HepG2 (cell line): Measurements from ENCODE around the gene AGO4. TPM values are rescaled to one million over a fixed set of nuclear protein-coding genes. Genes with fewer than 3 reads are reported as not detected.
A peak's percentile ranks its signal among the peaks of the same experiment; 100 is the strongest.

Source experiments
- ATM ChIP-seq: fragments of 450-650 bp; IDR thresholded peaks from 2 replicates; pipeline ENCODE4 v1.7.1; 2017; ENCODE audit warnings: mild to moderate bottlenecking, borderline replicate concordance
- BORCS8-MEF2B ChIP-seq: sonication (generic); formaldehyde crosslinking; IDR thresholded peaks from 2 replicates; pipeline ENCODE4 v1.8.0; 2022; ENCODE audit warnings: mild to moderate bottlenecking, missing genetic modification reagents
- ELF4 ChIP-seq: sonication (generic); formaldehyde crosslinking; IDR thresholded peaks from 2 replicates; pipeline ENCODE4 v1.5.0; 2020; ENCODE audit warnings: missing genetic modification reagents, mild to moderate bottlenecking, moderate library complexity, borderline replicate concordance
- HCFC1 ChIP-seq: fragments of 150-350 bp; IDR thresholded peaks from 2 replicates; pipeline ENCODE4 v1.6.1; 2014; ENCODE audit warnings: low read depth, low read length
- ISL2 ChIP-seq: sonication (generic); formaldehyde crosslinking; IDR thresholded peaks from 2 replicates; pipeline ENCODE4 v1.5.0; 2020; ENCODE audit warnings: missing genetic modification reagents
- MAF1 ChIP-seq: sonication (generic); formaldehyde crosslinking; IDR thresholded peaks from 2 replicates; pipeline ENCODE4 v1.5.0; 2020; ENCODE audit warnings: missing genetic modification reagents, borderline replicate concordance
- MEF2D ChIP-seq: sonication (generic); formaldehyde crosslinking; IDR thresholded peaks from 2 replicates; pipeline ENCODE4 v1.5.1; 2020; ENCODE audit warnings: mild to moderate bottlenecking, missing genetic modification reagents
- MIER3 ChIP-seq: IDR thresholded peaks from 2 replicates; pipeline ENCODE4 v1.6.1; 2016; ENCODE audit warnings: missing compliant biosample characterization, borderline replicate concordance
- NFIB ChIP-seq: sonication (generic); formaldehyde crosslinking; IDR thresholded peaks from 2 replicates; pipeline ENCODE4 v1.9.0; 2021; ENCODE audit warnings: missing genetic modification reagents, mild to moderate bottlenecking, borderline replicate concordance
- SMARCE1 ChIP-seq: fragments of 450-650 bp; IDR thresholded peaks from 2 replicates; pipeline ENCODE4 v1.6.1; 2017; ENCODE audit warnings: borderline replicate concordance
- TSC22D2 ChIP-seq: sonication (generic); formaldehyde crosslinking; IDR thresholded peaks from 2 replicates; pipeline ENCODE4 v1.5.1; 2020; ENCODE audit warnings: missing genetic modification reagents, mild to moderate bottlenecking, borderline replicate concordance
- ZFYVE20 ChIP-seq: sonication (generic); formaldehyde crosslinking; IDR thresholded peaks from 2 replicates; pipeline ENCODE4 v1.8.0; 2023; ENCODE audit warnings: low read depth, mild to moderate bottlenecking, moderate library complexity, missing genetic modification reagents, borderline replicate concordance
- ZNF562 ChIP-seq: sonication (generic); formaldehyde crosslinking; IDR thresholded peaks from 2 replicates; pipeline ENCODE4 v1.8.0; 2022; ENCODE audit warnings: missing genetic modification reagents, borderline replicate concordance
- ZNF577 ChIP-seq: sonication (generic); formaldehyde crosslinking; IDR thresholded peaks from 2 replicates; pipeline ENCODE4 v1.4.0; 2020; ENCODE audit warnings: mild to moderate bottlenecking, low read depth, missing genetic modification reagents, borderline replicate concordance
- ZNF703 ChIP-seq: sonication (generic); formaldehyde crosslinking; IDR thresholded peaks from 2 replicates; pipeline ENCODE4 v1.5.1; 2020; ENCODE audit warnings: missing genetic modification reagents, mild to moderate bottlenecking, moderate library complexity, borderline replicate concordance
- ZNF775 ChIP-seq: sonication (generic); formaldehyde crosslinking; IDR thresholded peaks from 2 replicates; pipeline ENCODE4 v1.4.0; 2020; ENCODE audit warnings: missing genetic modification reagents, mild to moderate bottlenecking, moderate library complexity, borderline replicate concordance
- polyA plus RNA-seq, 8 experiments: library from polyadenylated mRNA; depleted of rRNA in 3 of 8; stranded (reverse) in 7 of 8; unstranded in 1 of 8; fragments of >200 nt; fragmentation: Illumina TruSeq in 4 of 8; extraction: Trizol in 4 of 8; gene quantifications; 2 replicates each; pipeline versions ENCODE4 v1.2.1 to v1.2.3, GENCODE V29; 2011 to 2016; ENCODE audit warnings: low read depth in 4 of 8, missing spikeins in 1 of 8, mixed read lengths in 1 of 8; ENCODE audit not compliant: insufficient read depth in 1 of 8
- total RNA-seq, 5 experiments: library from RNA; depleted of rRNA; stranded (reverse); fragments of >200 nt; fragmentation: Illumina TruSeq; extraction: Trizol; gene quantifications; 2 replicates each; pipeline ENCODE4 v1.2.3, GENCODE V29; 2016; ENCODE audit warnings: low read depth in 1 of 5
- TF ChIP-seq, protein P1 (sequence below): sonication (generic); formaldehyde crosslinking; conservative IDR thresholded peaks from 2 replicates; pipeline ENCODE4 v1.4.0; 2020; ENCODE audit warnings: missing genetic modification reagents
- TF ChIP-seq, protein P2 (sequence below): sonication (generic); formaldehyde crosslinking; IDR thresholded peaks from 2 replicates; pipeline ENCODE4 v1.5.1; 2020; ENCODE audit warnings: mild to moderate bottlenecking, missing genetic modification reagents, moderate library complexity
- TF ChIP-seq, protein P3 (sequence below): sonication (generic); formaldehyde crosslinking; IDR thresholded peaks from 2 replicates; pipeline ENCODE4 v1.5.0; 2020; ENCODE audit warnings: missing genetic modification reagents, mild to moderate bottlenecking, borderline replicate concordance
- TF ChIP-seq, protein P4 (sequence below): sonication (generic); formaldehyde crosslinking; IDR thresholded peaks from 2 replicates; pipeline ENCODE4 v1.8.0; 2022; ENCODE audit warnings: mild to moderate bottlenecking, missing genetic modification reagents, moderate library complexity

AGO4 gene
- total and polyA plus RNA-seq, 2 of the 13 experiments (the other 11 are each of a cell fraction or from before 2014, with no cell fraction given): 6.0 to 13.8 TPM

DNA sequence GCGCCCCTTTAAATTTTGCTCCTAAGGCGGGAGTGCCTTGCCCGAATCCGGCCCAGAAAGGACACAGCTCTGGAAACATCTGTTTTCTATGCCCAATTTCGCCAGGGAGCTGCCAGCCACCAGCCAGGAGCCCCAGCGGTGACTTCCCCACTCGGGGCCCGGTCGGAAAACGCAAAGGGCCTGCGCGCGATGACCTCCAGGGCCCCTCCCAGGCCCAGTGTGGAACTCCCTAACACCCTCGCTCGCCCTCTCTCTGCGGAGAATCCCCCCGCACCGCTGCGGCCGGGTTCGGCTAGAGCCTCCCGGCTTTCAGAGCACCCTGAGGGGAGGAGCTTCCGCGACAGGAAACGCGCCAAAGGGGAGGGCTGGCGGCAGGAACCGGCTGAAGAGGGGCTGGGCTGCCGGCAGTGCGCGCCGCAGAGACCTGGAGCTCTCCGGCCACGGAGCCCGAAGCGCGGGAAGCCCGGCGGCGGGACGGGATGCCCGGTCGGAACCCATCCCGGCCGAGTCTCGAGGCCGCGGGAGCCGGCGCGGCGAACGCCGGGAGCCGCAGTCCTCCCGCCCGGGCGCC, 38.5 kb upstream of the AGO4 start (continued):
- TF ChIP-seq, protein P1, sequence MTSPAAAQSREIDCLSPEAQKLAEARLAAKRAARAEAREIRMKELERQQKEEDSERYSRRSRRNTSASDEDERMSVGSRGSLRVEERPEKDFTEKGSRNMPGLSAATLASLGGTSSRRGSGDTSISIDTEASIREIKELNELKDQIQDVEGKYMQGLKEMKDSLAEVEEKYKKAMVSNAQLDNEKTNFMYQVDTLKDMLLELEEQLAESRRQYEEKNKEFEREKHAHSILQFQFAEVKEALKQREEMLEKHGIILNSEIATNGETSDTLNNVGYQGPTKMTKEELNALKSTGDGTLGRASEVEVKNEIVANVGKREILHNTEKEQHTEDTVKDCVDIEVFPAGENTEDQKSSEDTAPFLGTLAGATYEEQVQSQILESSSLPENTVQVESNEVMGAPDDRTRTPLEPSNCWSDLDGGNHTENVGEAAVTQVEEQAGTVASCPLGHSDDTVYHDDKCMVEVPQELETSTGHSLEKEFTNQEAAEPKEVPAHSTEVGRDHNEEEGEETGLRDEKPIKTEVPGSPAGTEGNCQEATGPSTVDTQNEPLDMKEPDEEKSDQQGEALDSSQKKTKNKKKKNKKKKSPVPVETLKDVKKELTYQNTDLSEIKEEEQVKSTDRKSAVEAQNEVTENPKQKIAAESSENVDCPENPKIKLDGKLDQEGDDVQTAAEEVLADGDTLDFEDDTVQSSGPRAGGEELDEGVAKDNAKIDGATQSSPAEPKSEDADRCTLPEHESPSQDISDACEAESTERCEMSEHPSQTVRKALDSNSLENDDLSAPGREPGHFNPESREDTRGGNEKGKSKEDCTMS (CRISPR knock-in tag): no peak
- TF ChIP-seq ZNF703 (CRISPR knock-in tag): peak; percentile 48; the same call in 1 of the 2 replicates
- no peak for TF ChIP-seq ZNF775 (CRISPR knock-in tag)
- TF ChIP-seq ZNF562 (CRISPR knock-in tag): no peak
- no peak for TF ChIP-seq ZFYVE20 (CRISPR knock-in tag)
- TF ChIP-seq BORCS8-MEF2B: peak; percentile 21; the same call in 1 of the 2 replicates
- TF ChIP-seq NFIB: no peak
- peak; percentile 49; the same call in 1 of the 2 replicates for TF ChIP-seq MIER3 (CRISPR knock-in tag)
- TF ChIP-seq, protein P2, sequence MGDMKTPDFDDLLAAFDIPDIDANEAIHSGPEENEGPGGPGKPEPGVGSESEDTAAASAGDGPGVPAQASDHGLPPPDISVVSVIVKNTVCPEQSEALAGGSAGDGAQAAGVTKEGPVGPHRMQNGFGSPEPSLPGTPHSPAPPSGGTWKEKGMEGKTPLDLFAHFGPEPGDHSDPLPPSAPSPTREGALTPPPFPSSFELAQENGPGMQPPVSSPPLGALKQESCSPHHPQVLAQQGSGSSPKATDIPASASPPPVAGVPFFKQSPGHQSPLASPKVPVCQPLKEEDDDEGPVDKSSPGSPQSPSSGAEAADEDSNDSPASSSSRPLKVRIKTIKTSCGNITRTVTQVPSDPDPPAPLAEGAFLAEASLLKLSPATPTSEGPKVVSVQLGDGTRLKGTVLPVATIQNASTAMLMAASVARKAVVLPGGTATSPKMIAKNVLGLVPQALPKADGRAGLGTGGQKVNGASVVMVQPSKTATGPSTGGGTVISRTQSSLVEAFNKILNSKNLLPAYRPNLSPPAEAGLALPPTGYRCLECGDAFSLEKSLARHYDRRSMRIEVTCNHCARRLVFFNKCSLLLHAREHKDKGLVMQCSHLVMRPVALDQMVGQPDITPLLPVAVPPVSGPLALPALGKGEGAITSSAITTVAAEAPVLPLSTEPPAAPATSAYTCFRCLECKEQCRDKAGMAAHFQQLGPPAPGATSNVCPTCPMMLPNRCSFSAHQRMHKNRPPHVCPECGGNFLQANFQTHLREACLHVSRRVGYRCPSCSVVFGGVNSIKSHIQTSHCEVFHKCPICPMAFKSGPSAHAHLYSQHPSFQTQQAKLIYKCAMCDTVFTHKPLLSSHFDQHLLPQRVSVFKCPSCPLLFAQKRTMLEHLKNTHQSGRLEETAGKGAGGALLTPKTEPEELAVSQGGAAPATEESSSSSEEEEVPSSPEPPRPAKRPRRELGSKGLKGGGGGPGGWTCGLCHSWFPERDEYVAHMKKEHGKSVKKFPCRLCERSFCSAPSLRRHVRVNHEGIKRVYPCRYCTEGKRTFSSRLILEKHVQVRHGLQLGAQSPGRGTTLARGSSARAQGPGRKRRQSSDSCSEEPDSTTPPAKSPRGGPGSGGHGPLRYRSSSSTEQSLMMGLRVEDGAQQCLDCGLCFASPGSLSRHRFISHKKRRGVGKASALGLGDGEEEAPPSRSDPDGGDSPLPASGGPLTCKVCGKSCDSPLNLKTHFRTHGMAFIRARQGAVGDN (CRISPR knock-in tag): peak; percentile 85; the same call in 1 of the 2 replicates
- TF ChIP-seq ISL2 (CRISPR knock-in tag): 0 out of 2 replicates have a peak, but pooled peaks have one; percentile 49
- no peak for TF ChIP-seq ATM
- TF ChIP-seq MEF2D (CRISPR knock-in tag): peak; percentile 35; the same call in 1 of the 2 replicates
- no peak for TF ChIP-seq ZNF577
- no peak; the same call in 1 of the 2 replicates for TF ChIP-seq TSC22D2 (CRISPR knock-in tag)
- TF ChIP-seq ELF4 (CRISPR knock-in tag): no peak
- TF ChIP-seq SMARCE1: no peak
- TF ChIP-seq MAF1 (CRISPR knock-in tag): no peak
- TF ChIP-seq HCFC1: no peak
- TF ChIP-seq, protein P3, sequence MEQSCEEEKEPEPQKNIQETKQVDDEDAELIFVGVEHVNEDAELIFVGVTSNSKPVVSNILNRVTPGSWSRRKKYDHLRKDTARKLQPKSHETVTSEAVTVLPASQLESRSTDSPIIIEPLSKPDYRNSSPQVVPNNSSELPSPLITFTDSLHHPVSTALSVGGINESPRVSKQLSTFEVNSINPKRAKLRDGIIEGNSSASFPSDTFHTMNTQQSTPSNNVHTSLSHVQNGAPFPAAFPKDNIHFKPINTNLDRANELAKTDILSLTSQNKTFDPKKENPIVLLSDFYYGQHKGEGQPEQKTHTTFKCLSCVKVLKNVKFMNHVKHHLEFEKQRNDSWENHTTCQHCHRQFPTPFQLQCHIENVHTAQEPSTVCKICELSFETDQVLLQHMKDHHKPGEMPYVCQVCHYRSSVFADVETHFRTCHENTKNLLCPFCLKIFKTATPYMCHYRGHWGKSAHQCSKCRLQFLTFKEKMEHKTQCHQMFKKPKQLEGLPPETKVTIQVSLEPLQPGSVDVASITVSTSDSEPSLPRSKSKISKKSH: no peak
- TF ChIP-seq, protein P4, sequence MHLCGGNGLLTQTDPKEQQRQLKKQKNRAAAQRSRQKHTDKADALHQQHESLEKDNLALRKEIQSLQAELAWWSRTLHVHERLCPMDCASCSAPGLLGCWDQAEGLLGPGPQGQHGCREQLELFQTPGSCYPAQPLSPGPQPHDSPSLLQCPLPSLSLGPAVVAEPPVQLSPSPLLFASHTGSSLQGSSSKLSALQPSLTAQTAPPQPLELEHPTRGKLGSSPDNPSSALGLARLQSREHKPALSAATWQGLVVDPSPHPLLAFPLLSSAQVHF (CRISPR knock-in tag): no peak
